GM21576 (cell line): ENCODE data around the gene C12orf57.
"Not testable (repeated sequence)": the region's sequence is repeated elsewhere in the genome, so short reads cannot be mapped to it uniquely, and the experiment has no call there.

Source experiments
- ATAC-seq: cut with Tn5 transposase; IDR thresholded peaks from one replicate; pipeline ENCODE4 v1.9.1; 2021; ENCODE audit warnings: mild to moderate bottlenecking, moderate library complexity; ENCODE audit not compliant: unreplicated experiment

C12orf57 gene, protein sequence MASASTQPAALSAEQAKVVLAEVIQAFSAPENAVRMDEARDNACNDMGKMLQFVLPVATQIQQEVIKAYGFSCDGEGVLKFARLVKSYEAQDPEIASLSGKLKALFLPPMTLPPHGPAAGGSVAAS

GRCh38 chr12:6943722-6944380, at the start of gene C12orf57, which contains the start of gene RNU7-1:
C12orf57 (plus strand) TSS chr12:6944022; CDS start chr12:6944122, 100 bp downstream.
RNU7-1 (plus strand) TSS chr12:6943816.
- peak; percentile 29 for ATAC-seq

DNA sequence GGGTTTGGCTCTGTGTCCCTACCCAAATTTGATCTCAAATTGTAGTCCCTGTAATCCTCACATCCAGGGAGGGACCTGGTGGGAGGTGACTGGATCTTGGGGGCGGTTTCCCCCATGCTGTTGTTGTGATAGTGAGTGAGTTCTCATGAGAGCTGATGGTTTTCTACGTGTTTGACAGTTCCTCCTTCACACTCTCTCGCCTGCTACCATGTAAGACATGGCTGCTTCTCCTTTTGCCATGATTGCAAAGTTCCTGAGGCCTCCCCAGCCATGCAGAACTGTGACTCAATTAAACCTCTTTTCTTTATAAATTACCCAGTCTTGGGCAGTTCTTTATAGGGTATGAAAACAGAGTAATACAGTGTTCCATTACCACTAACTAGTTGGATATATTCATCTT, 49.5 kb upstream of the C12orf57 start:
- ATAC-seq: no peak

DNA sequence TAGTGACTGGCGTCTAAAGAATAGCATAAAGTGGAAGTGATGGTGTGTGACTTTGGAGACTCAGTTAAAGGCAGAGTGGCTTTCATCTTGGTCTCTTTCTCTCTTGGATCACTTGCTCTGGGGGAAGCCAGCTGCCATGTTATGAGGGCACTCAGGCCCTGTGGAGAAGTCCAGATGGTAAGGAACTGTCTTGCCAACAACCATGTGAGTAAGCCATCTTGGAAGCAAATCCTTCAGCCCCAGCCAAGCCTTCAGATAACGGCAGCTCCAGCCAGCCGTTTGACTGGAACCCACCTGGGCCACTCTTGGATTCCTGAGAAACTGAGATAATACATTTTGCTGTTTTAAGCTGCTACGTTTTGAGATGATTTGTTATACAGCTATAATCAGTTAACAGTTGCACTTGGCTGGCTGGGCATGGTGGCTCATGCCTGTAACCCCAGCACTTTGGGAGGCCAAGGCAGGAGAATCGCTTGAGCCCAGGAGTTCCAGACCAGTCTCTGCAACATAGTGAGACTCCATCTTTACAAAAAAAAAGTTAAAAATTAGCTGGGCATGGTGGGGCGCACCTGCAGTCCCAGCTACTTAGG, 46.9 kb upstream of the C12orf57 start:
- no peak for ATAC-seq

DNA sequence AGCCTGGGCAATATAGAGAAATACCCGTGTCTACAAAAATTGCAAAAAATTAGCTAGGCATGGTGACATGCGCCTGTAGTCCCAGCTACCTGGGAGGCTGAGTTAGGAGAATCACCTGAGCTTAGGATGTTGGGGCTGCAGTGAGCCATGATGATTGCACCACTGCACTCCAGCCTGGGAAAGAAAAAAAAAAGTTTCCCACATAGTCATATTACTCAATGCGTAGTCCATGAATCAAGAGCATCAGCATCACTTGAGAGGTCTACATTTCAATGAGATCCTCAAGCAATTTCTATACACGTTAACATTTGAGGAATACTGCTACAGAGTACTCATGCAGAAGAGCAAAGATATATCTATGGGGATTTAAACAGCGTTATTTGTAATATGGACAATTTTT, 44.4 kb upstream of the C12orf57 start:
- ATAC-seq: no peak

GRCh38 chr12:6899837-6900519, 43.8 kb upstream of the C12orf57 start:
- no peak for ATAC-seq

DNA sequence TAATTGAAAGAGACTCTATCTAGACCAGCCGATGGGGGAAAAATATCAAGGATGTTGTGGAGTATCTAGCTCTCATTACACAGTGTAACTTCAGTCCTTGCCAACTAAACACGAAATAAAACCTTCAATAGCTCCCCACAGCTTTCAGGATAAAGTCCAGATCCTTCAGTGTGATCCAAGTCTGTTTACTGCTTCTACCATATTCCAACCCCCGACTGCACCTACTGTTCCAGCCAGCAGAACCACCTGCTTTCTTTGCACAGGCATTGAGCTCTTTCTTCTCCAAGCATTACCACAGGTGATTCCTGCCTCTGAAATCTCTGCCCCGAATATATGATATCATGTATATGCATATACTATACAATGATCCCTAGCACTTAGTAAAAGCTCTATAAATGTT, 41.4 kb upstream of the C12orf57 start:
- no peak for ATAC-seq

DNA sequence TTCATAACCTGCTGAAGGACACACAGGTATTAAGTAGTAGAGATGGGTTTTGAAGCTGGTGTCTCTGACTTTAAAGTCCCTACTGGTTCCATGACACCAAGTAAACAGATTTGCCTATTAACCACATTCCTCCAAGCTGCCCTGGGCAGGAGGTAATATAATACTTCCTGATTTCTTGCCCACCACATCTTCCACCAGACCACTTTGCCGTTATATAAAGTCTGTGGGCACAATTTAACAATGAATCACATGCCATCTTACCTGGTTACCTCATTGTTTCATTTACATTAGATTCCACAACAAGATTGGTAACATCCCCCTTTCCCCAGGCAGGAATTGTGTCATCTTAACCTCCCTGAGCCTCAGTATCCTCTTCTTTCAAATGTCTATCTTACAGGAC, 40.1 kb upstream of the C12orf57 start:
- no peak for ATAC-seq

GRCh38 chr12:6904280-6905276, 39.2 kb upstream of the C12orf57 start, which contains the start of gene LRRC23:
LRRC23 (plus strand) TSS chr12:6904822; CDS start chr12:6905634, 812 bp downstream.
- ATAC-seq: peak; percentile 90

- no peak for ATAC-seq
Measured at GRCh38 chr12:6905414-6906040, 38.3 kb upstream of the C12orf57 start.

DNA sequence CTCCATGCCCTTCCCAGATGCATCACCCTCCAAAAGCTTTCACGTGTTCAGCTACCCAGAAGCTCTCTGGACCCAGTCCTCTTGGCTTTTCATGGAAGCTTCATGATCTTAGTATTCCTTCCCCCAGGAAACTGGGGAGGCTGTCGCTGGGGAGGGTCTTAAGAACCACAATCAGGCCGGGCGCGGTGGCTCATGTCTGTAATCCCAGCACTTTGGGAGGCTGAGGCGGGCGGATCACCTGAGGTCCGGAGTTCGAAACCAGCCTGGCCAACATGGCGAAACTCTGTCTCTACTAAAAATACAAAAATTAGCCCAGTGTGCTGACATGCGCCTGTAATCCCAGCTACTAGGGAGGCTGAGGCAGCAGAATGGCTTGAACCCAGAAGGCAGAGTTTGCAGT, 35.7 kb upstream of the C12orf57 start:
- not testable (repeated sequence) for ATAC-seq

- ATAC-seq: no peak
Measured at GRCh38 chr12:6909421-6910145, 34.2 kb upstream of the C12orf57 start.

GRCh38 chr12:6912164-6912935, 31.5 kb upstream of the C12orf57 start:
- no peak for ATAC-seq

- peak; percentile 70 for ATAC-seq
Measured at GRCh38 chr12:6914246-6914946, 29.4 kb upstream of the C12orf57 start, which contains the start of gene ENO2. ENO2 (plus strand) TSS chr12:6914580; CDS start chr12:6915833, 1,253 bp downstream.

- no peak for ATAC-seq
Measured at GRCh38 chr12:6914947-6915788, 28.7 kb upstream of the C12orf57 start.

- ATAC-seq: no peak
Measured at GRCh38 chr12:6915789-6916285, 28.0 kb upstream of the C12orf57 start.

GRCh38 chr12:6916426-6917200, 27.2 kb upstream of the C12orf57 start:
- ATAC-seq: no peak
